ENCODE data around the gene PRKCQ.

DNA sequence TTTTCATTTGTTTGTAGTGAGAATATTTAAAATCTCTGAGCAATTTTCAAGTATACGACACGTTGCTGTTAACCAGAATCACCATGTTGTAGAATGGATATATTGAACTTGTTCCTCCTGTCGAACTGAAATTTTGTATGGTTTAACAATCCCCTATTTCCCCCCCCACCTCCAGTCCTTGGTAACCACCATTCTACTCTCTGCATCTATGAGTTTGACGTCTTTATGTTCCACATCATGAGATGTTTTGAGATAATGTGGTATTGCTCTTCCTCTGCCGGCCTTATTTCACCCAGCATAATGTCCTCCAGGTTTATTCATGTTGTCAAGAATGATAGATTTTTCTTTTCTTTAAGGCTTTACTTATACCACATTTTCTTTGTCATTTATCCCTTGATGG is 17.4 kb upstream of the PRKCQ start:
- TF ChIP-seq, protein P1, sequence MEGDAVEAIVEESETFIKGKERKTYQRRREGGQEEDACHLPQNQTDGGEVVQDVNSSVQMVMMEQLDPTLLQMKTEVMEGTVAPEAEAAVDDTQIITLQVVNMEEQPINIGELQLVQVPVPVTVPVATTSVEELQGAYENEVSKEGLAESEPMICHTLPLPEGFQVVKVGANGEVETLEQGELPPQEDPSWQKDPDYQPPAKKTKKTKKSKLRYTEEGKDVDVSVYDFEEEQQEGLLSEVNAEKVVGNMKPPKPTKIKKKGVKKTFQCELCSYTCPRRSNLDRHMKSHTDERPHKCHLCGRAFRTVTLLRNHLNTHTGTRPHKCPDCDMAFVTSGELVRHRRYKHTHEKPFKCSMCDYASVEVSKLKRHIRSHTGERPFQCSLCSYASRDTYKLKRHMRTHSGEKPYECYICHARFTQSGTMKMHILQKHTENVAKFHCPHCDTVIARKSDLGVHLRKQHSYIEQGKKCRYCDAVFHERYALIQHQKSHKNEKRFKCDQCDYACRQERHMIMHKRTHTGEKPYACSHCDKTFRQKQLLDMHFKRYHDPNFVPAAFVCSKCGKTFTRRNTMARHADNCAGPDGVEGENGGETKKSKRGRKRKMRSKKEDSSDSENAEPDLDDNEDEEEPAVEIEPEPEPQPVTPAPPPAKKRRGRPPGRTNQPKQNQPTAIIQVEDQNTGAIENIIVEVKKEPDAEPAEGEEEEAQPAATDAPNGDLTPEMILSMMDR (conservative IDR thresholded peaks at IDR 0.05; ENCODE audit: low read length), result no peak
- no peak for TF ChIP-seq EZH2phosphoT487 (IDR thresholded peaks at IDR 0.05; ENCODE audit: borderline replicate concordance, low read depth, low read length)

Measured in OCI-LY7 (cell line).